Measurements from ENCODE around the gene CAND1.

CAND1 gene

DNA sequence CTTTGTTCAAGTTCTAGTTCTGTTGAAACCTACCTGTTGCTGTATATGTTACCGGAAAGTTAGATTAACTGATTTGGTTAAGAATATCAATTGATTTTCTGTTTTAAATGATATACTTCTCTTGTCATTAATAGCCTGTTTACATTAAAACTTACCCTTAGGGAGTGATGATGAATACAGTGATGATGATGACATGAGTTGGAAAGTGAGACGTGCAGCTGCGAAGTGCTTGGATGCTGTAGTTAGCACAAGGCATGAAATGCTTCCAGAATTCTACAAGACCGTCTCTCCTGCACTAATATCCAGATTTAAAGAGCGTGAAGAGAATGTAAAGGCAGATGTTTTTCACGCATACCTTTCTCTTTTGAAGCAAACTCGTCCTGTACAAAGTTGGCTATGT is 33.0 kb downstream of the CAND1 start:
- Histone ChIP-seq H3K9me3 (no peaks in the 10 kb centered on the region), H3K27ac (no peak overlapping the region), H3K36me3 (peaks cover 93% of the 10 kb centered on the region), H3K4me1 (no peaks in the 10 kb centered on the region), H3K4me2 (no peak overlapping the region), H3K4me3 (no peak overlapping the region), H3K27me3 (no peaks in the 10 kb centered on the region), H4K20me1 (peaks cover 9% of the 10 kb centered on the region; the same call in 1 of the 2 replicates), H3K9ac (no peak overlapping the region)
- no peak for TF ChIP-seq Cebpa-rat (IDR thresholded peaks at IDR 0.05)

DNA sequence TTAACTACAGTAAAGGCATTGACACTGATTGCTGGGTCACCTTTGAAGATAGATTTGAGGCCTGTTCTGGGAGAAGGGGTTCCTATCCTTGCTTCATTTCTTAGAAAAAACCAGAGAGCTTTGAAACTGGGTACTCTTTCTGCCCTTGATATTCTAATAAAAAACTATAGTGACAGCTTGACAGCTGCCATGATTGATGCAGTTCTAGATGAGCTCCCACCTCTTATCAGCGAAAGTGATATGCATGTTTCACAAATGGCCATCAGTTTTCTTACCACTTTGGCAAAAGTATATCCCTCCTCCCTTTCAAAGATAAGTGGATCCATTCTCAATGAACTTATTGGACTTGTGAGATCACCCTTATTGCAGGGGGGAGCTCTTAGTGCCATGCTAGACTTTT is 36.4 kb downstream of the CAND1 start:
- Histone ChIP-seq H3K9ac (no peak overlapping the region), H3K36me3 (peaks cover 94% of the 10 kb centered on the region), H3K27me3 (no peaks in the 10 kb centered on the region), H3K4me2 (no peak overlapping the region), H3K4me1 (no peaks in the 10 kb centered on the region), H4K20me1 (peaks cover 9% of the 10 kb centered on the region; the same call in 1 of the 2 replicates), H3K27ac (no peak overlapping the region), H3K4me3 (no peak overlapping the region), H3K9me3 (no peaks in the 10 kb centered on the region)
- no peak for TF ChIP-seq Cebpa-rat (IDR thresholded peaks at IDR 0.05)

- Histone ChIP-seq H3K27me3 (no peaks in the 10 kb centered on the region), H3K4me2 (no peak overlapping the region), H3K36me3 (peaks cover 98% of the 10 kb centered on the region), H3K4me3 (no peak overlapping the region), H3K9me3 (no peaks in the 10 kb centered on the region), H3K4me1 (no peaks in the 10 kb centered on the region), H3K9ac (no peak overlapping the region), H4K20me1 (peaks cover under 1% of the 10 kb centered on the region; the same call in 1 of the 2 replicates), H3K27ac (no peak overlapping the region)
- TF ChIP-seq Cebpa-rat (IDR thresholded peaks at IDR 0.05) = no peak
These were observed 37.6 kb downstream of the CAND1 start for GRCh38 chr12:67306712-67307111.

DNA sequence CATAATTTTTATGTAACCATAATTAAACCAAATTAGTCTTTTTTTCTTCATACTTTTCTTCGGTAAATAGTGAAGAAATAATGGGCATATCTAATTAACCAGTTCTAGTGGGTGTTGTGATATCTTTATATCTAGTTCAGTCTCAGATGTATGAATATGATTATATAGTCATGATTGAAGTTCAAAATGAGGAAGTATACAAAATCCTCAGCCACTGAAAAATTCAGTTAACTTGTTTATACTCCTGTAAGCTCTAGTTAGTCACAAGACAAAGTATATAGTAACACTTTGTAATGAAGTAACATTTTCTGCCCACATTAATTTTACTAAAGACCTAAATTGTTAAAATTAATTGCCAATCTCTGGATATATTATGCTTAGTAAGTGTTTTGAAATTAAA is 46.5 kb downstream of the CAND1 start:
- no peak for TF ChIP-seq Cebpa-rat (IDR thresholded peaks at IDR 0.05)
- Histone ChIP-seq H3K9ac (no peak overlapping the region; the same call in 1 of the 2 replicates), H3K9me3 (no peaks in the 10 kb centered on the region), H4K20me1 (no peaks in the 10 kb centered on the region), H3K4me3 (no peak overlapping the region), H3K4me2 (no peak overlapping the region), H3K27me3 (no peaks in the 10 kb centered on the region), H3K36me3 (peaks cover 86% of the 10 kb centered on the region), H3K27ac (no peak overlapping the region), H3K4me1 (no peaks in the 10 kb centered on the region)

GRCh38 chr12:67318786-67319185 is 49.6 kb downstream of the CAND1 start:
- Histone ChIP-seq H3K9ac (no peak overlapping the region), H3K4me3 (no peak overlapping the region), H4K20me1 (no peaks in the 10 kb centered on the region), H3K36me3 (peaks cover 74% of the 10 kb centered on the region), H3K9me3 (peaks cover 15% of the 10 kb centered on the region; the same call in 1 of the 2 replicates), H3K4me2 (no peak overlapping the region), H3K27ac (no peak overlapping the region), H3K27me3 (no peaks in the 10 kb centered on the region), H3K4me1 (no peaks in the 10 kb centered on the region)
- no peak for TF ChIP-seq Cebpa-rat (IDR thresholded peaks at IDR 0.05)

DNA sequence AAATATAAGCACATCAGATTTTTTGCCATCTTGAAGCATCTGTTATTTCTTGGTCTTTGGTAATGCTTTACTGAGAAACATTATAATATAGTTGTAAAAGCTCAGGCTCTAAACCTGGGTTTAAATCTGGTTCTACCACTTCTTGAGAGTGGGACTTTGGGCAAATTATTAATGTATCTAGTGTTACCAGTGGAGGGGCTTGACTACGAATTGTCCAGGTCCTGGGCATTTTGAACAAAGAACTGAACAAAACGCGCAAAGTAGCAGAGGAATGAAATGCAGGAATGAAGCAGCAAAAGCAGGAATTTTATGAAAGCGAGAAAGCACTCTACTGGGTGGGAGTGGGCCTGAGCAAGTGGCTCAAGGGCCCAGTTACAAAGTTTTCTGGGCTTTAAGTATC is 50.8 kb downstream of the CAND1 start:
- Histone ChIP-seq H3K4me1 (no peaks in the 10 kb centered on the region), H3K4me2 (no peak overlapping the region), H3K4me3 (no peak overlapping the region), H3K9me3 (peaks cover 17% of the 10 kb centered on the region; the same call in 1 of the 2 replicates), H4K20me1 (no peaks in the 10 kb centered on the region), H3K9ac (no peak overlapping the region), H3K27me3 (no peaks in the 10 kb centered on the region), H3K27ac (no peak overlapping the region), H3K36me3 (peaks cover 64% of the 10 kb centered on the region)
- TF ChIP-seq Cebpa-rat (IDR thresholded peaks at IDR 0.05) = no peak

DNA sequence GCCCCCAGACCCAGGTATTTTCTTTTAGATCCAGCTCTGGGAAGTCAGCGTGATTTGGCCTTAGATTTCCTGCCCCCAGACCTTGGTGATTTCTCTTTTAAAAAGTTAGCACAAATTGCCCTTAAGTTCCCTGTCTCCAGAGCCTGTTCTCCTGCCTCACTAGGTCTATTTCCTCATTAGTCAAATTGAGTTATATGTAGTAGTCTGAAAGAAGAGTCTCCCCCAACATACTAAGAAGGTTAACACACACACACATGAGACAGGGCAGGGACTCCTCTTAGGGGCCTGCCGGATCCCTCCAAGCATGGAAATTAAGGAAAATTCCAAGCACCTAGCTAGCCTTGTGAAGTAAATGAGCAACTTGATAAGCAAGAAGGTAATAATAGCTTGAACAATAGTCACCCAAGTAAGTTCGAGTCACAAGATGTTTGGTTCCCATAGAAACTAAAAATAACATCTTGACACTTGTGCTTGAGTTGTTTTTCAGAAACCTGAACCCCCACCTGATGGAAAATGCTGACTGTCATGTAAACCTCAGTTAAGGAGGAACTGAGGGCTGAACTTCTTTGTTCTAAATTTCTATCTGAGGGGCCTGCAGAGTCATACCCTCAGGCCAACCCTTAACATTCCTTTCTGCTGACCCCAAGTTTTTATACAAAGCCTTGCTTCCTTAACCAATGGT is 51.6 kb downstream of the CAND1 start:
- H3K4me3 ChIP-seq = no peak overlapping the region
- no peak for TF ChIP-seq Cebpa-rat (IDR thresholded peaks at IDR 0.05)
- peaks cover 17% of the 10 kb centered on the region; the same call in 1 of the 2 replicates for H3K9me3 ChIP-seq
- H3K4me2 ChIP-seq = no peak overlapping the region
- H3K27me3 ChIP-seq = no peaks in the 10 kb centered on the region
- H3K27ac ChIP-seq = no peak overlapping the region
- H4K20me1 ChIP-seq = no peaks in the 10 kb centered on the region
- no peaks in the 10 kb centered on the region for H3K4me1 ChIP-seq
- peaks cover 60% of the 10 kb centered on the region for H3K36me3 ChIP-seq
- H3K9ac ChIP-seq = no peak overlapping the region

DNA sequence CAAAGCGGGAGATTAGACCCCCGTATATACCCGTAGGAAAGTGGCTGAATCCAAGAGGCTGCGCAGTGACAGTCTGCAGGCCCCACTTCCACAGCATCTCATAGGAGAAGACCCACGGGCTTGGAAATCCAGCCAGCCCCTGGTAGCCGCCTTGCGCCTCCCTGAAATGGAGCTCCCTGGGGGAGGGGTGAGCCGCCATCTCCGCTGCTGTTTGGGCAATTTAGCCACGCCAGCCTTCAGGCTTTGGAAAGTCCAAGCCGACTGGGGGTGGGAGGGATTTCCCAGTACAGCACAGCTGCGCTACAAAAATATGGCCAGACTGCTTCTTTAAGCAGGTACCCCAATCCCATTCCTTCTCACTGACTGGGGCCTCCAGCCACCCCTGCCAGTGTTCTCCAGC is 53.4 kb downstream of the CAND1 start:
- TF ChIP-seq Cebpa-rat (IDR thresholded peaks at IDR 0.05) = no peak
- no peak overlapping the region for H3K27ac ChIP-seq
- H3K9ac ChIP-seq = no peak overlapping the region
- H4K20me1 ChIP-seq = no peaks in the 10 kb centered on the region
- peaks cover 45% of the 10 kb centered on the region for H3K36me3 ChIP-seq
- H3K4me1 ChIP-seq = no peaks in the 10 kb centered on the region
- H3K4me2 ChIP-seq = no peak overlapping the region
- H3K9me3 ChIP-seq = peaks cover 17% of the 10 kb centered on the region; the same call in 1 of the 2 replicates
- no peak overlapping the region for H3K4me3 ChIP-seq
- no peaks in the 10 kb centered on the region for H3K27me3 ChIP-seq

DNA sequence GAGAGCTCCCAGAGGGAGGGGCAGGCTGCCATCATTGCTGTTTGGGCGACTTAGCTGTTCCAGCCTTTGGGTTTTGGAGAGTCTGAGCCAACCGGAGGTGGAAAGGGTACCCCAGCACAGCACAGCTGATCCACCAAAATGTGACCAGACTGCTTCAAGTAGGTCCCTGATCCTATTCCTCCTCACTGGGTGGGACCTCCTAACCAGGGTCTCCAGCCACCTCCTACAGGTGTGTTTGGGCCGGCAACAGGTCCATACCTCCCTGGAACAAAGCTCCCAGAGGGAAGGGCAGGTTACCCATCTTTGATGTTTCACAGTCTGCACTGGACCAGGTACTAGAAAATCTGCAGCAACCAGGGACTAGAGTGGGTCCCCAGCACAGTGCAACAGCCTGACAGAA is 53.8 kb downstream of the CAND1 start:
- Histone ChIP-seq H4K20me1 (no peaks in the 10 kb centered on the region), H3K4me2 (no peak overlapping the region), H3K4me3 (no peak overlapping the region), H3K27ac (no peak overlapping the region), H3K9me3 (peaks cover 17% of the 10 kb centered on the region; the same call in 1 of the 2 replicates), H3K36me3 (peaks cover 40% of the 10 kb centered on the region), H3K9ac (no peak overlapping the region), H3K27me3 (no peaks in the 10 kb centered on the region), H3K4me1 (no peaks in the 10 kb centered on the region)
- no peak for TF ChIP-seq Cebpa-rat (IDR thresholded peaks at IDR 0.05)

DNA sequence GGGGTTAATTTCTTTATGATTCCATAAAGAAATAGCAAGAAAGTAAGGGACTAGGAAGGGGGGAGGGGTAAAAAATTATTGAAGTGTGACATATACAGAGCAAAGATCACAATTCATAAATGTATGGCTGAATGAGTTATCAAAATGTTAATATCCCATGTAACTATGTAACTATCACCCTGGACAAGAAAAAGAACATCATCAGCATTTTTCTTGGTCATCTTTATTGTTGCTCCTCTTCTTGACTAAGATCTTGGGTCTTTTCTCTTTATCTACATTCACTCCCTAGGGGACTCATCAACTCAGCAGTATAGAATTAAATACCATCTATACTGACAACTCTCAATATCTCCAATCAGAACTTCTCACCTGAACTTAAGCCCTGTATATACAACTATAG is 57.5 kb downstream of the CAND1 start:
- no peaks in the 10 kb centered on the region for H4K20me1 ChIP-seq
- H3K4me3 ChIP-seq = no peak overlapping the region
- no peak for TF ChIP-seq Cebpa-rat (IDR thresholded peaks at IDR 0.05)

More for the DNA sequence above, 57.5 kb downstream of the CAND1 start:
- no peaks in the 10 kb centered on the region for H3K4me1 ChIP-seq
- H3K9me3 ChIP-seq = peaks cover 17% of the 10 kb centered on the region; the same call in 1 of the 2 replicates
- H3K27me3 ChIP-seq = no peaks in the 10 kb centered on the region
- H3K36me3 ChIP-seq = peaks cover 10% of the 10 kb centered on the region
- H3K9ac ChIP-seq = no peak overlapping the region
- H3K4me2 ChIP-seq = no peak overlapping the region
- H3K27ac ChIP-seq = no peak overlapping the region

Data from BLaER1 (cell line).